WTC11 (cell line): ENCODE measurements around the gene ITGA8. TPM values are rescaled to one million over a fixed set of nuclear protein-coding genes. Genes with fewer than 3 reads are reported as not detected.

Experiments
- ATAC-seq: fragments of 200-7000 bp; cut with Tn5 transposase; 2 replicates; pipeline ENCODE4 v1.10.0; 2021; ENCODE audit warnings: mild to moderate bottlenecking, moderate library complexity
- CTCF ChIA-PET: fragments of 300-600 bp; sonication (Branson Sonifier 250); formaldehyde crosslinking; loops from one replicate; lab custom pipeline; 2021; ENCODE audit warnings: antibody characterized with exemption; lab: Charles Lee
- POLR2A ChIA-PET: fragments of 350-600 bp; sonication (Branson Sonifier 250); formaldehyde crosslinking; loops from one replicate; lab custom pipeline; 2021; ENCODE audit warnings: antibody characterized with exemption; lab: Charles Lee
- DNase-seq: peaks from one replicate; pipeline ENCODE4 v3.0.0; 2021; ENCODE audit warnings: low spot score
- H3K27ac Mint-ChIP-seq: 2 replicates; pipeline ENCODE4 v1.8.0; 2021; ENCODE audit warnings: mixed read lengths
- H3K27me3 Mint-ChIP-seq: 2 replicates; pipeline ENCODE4 v1.8.0; 2021; ENCODE audit warnings: low read depth, mild to moderate bottlenecking, moderate library complexity, mixed read lengths
- H3K36me3 Mint-ChIP-seq: 2 replicates; pipeline ENCODE4 v1.8.0; 2021; ENCODE audit warnings: mixed read lengths
- H3K4me1 Mint-ChIP-seq: 2 replicates; pipeline ENCODE4 v1.8.0; 2022; ENCODE audit warnings: mixed read lengths
- H3K4me3 Mint-ChIP-seq: 2 replicates; pipeline ENCODE4 v1.8.0; 2021; ENCODE audit warnings: mild to moderate bottlenecking, moderate library complexity, mixed read lengths
- H3K9me3 Mint-ChIP-seq: 2 replicates; pipeline ENCODE4 v1.8.0; 2021; ENCODE audit warnings: mixed read lengths
- ARID4B ChIP-seq: sonication (generic); formaldehyde crosslinking; IDR thresholded peaks from 2 replicates; pipeline ENCODE4 v1.8.0; 2023; ENCODE audit warnings: missing genetic modification reagents, mild to moderate bottlenecking, borderline replicate concordance
- CBFB ChIP-seq: sonication (generic); formaldehyde crosslinking; IDR thresholded peaks from 2 replicates; pipeline ENCODE4 v1.8.1; 2022; ENCODE audit warnings: mild to moderate bottlenecking, low read depth, missing genetic modification reagents
- FOXJ3 ChIP-seq: sonication (generic); formaldehyde crosslinking; IDR thresholded peaks from 2 replicates; pipeline ENCODE4 v1.9.0; 2021; ENCODE audit warnings: missing genetic modification reagents, mild to moderate bottlenecking, borderline replicate concordance
- GABPB1 ChIP-seq: sonication (generic); formaldehyde crosslinking; IDR thresholded peaks from 2 replicates; pipeline ENCODE4 v1.8.1; 2023; ENCODE audit warnings: mild to moderate bottlenecking, missing genetic modification reagents
- GRHL2 ChIP-seq: fragments of 250-450 bp; sonication (Bioruptor Pico); IDR thresholded peaks from 2 replicates; pipeline ENCODE4 v1.8.0; 2022; ENCODE audit warnings: mild to moderate bottlenecking, moderate library complexity; ENCODE audit not compliant: insufficient replicate concordance, severe bottlenecking
- HMGA2 ChIP-seq: fragments of 250-450 bp; sonication (Bioruptor Pico); IDR thresholded peaks from 2 replicates; pipeline ENCODE4 v1.4.0; 2021; ENCODE audit warnings: mild to moderate bottlenecking, moderate library complexity
- HMGXB4 ChIP-seq: sonication (generic); formaldehyde crosslinking; IDR thresholded peaks from 2 replicates; pipeline ENCODE4 v1.8.1; 2023; ENCODE audit warnings: mild to moderate bottlenecking, moderate library complexity, missing genetic modification reagents
- IRF2 ChIP-seq: sonication (generic); formaldehyde crosslinking; IDR thresholded peaks from 2 replicates; pipeline ENCODE4 v1.8.0; 2022; ENCODE audit warnings: low read depth, missing genetic modification reagents, borderline replicate concordance
- JUN ChIP-seq: sonication (generic); formaldehyde crosslinking; IDR thresholded peaks from 2 replicates; pipeline ENCODE4 v1.8.0; 2023; ENCODE audit warnings: mild to moderate bottlenecking, missing genetic modification reagents
- MXD4 ChIP-seq: fragments of 250-450 bp; sonication (Bioruptor Pico); IDR thresholded peaks from 2 replicates; pipeline ENCODE4 v1.8.0; 2021; ENCODE audit warnings: mild to moderate bottlenecking, moderate library complexity, borderline replicate concordance
- NR2C2 ChIP-seq: sonication (generic); formaldehyde crosslinking; IDR thresholded peaks from 2 replicates; pipeline ENCODE4 v1.8.0; 2022; ENCODE audit warnings: mild to moderate bottlenecking, missing genetic modification reagents
- OVOL2 ChIP-seq: fragments of 250-450 bp; sonication (Bioruptor Pico); IDR thresholded peaks from 2 replicates; pipeline ENCODE4 v1.9.0; 2021; ENCODE audit warnings: mild to moderate bottlenecking, borderline replicate concordance
- PREB ChIP-seq: sonication (generic); formaldehyde crosslinking; IDR thresholded peaks from 2 replicates; pipeline ENCODE4 v1.8.1; 2022; ENCODE audit warnings: mild to moderate bottlenecking, missing genetic modification reagents, moderate library complexity, borderline replicate concordance
- PRRX2 ChIP-seq: fragments of 250-450 bp; sonication (Bioruptor Pico); IDR thresholded peaks from 2 replicates; pipeline ENCODE4 v1.8.0; 2021; ENCODE audit warnings: mild to moderate bottlenecking
- RORB ChIP-seq: fragments of 250-450 bp; sonication (Bioruptor Pico); IDR thresholded peaks from 2 replicates; pipeline ENCODE4 v1.9.0; 2021; ENCODE audit warnings: mild to moderate bottlenecking
- SMAD4 ChIP-seq: sonication (generic); formaldehyde crosslinking; IDR thresholded peaks from 2 replicates; pipeline ENCODE4 v1.8.0; 2022; ENCODE audit warnings: mild to moderate bottlenecking, missing genetic modification reagents
- SOX15 ChIP-seq: fragments of 250-450 bp; sonication (Bioruptor Pico); IDR thresholded peaks from 2 replicates; pipeline ENCODE4 v1.9.0; 2021; ENCODE audit warnings: mild to moderate bottlenecking
- USF1 ChIP-seq: sonication (generic); formaldehyde crosslinking; IDR thresholded peaks from 2 replicates; pipeline ENCODE4 v1.8.0; 2022; ENCODE audit warnings: mild to moderate bottlenecking, missing genetic modification reagents
- ZBTB21 ChIP-seq: sonication (generic); formaldehyde crosslinking; IDR thresholded peaks from 2 replicates; pipeline ENCODE4 v1.8.1; 2023; ENCODE audit warnings: mild to moderate bottlenecking, missing genetic modification reagents, borderline replicate concordance
- ZMAT4 ChIP-seq: fragments of 250-450 bp; sonication (Bioruptor Pico); IDR thresholded peaks from 2 replicates; pipeline ENCODE4 v1.9.0; 2021; ENCODE audit warnings: mild to moderate bottlenecking
- ZNF138 ChIP-seq: sonication (generic); formaldehyde crosslinking; conservative IDR thresholded peaks from 2 replicates; pipeline ENCODE4 v1.8.1; 2022; ENCODE audit warnings: mild to moderate bottlenecking, moderate library complexity, missing genetic modification reagents
- ZNF317 ChIP-seq: sonication (generic); formaldehyde crosslinking; IDR thresholded peaks from 2 replicates; pipeline ENCODE4 v1.8.1; 2023; ENCODE audit warnings: low read depth, mild to moderate bottlenecking, moderate library complexity, missing genetic modification reagents, borderline replicate concordance
- ZNF396 ChIP-seq: fragments of 250-450 bp; sonication (Bioruptor Pico); IDR thresholded peaks from 2 replicates; pipeline ENCODE4 v1.8.0; 2021; ENCODE audit warnings: mild to moderate bottlenecking, moderate library complexity, borderline replicate concordance
- ZNF671 ChIP-seq: fragments of 250-450 bp; sonication (Bioruptor Pico); IDR thresholded peaks from 2 replicates; pipeline ENCODE4 v1.8.0; 2021; ENCODE audit warnings: mild to moderate bottlenecking
- total RNA-seq: library from RNA; stranded (reverse); gene quantifications from 3 replicates; pipeline ENCODE4 v1.2.3, GENCODE V29; 2021

The ITGA8 gene
- total RNA-seq, 1 experiment from 2014 or later: not detected

GRCh38 chr10:15571575-15571974 is 148.1 kb downstream of the ITGA8 start (continued):
- TF ChIP-seq SMAD4: no peak
- no peak for TF ChIP-seq GRHL2 (CRISPR knock-in tag)
- TF ChIP-seq OVOL2 (CRISPR knock-in tag): no peak
- no peak for TF ChIP-seq NR2C2 (CRISPR knock-in tag)
- no peak for TF ChIP-seq HMGXB4 (CRISPR knock-in tag)
- no peak for TF ChIP-seq IRF2 (CRISPR knock-in tag)

GRCh38 chr10:15570738-15571339 is 148.9 kb downstream of the ITGA8 start:
- Mint-ChIP-seq H3K9me3 (no peaks in the 10 kb centered on the region), H3K4me1 (peaks cover 6% of the 10 kb centered on the region), H3K27me3 (no peaks in the 10 kb centered on the region), H3K27ac (no peak overlapping the region), H3K36me3 (no peaks in the 10 kb centered on the region), H3K4me3 (no peak overlapping the region)
- CTCF ChIA-PET: interaction anchor here (2.1 to 2.6 kb wide), 2 partner anchors 15 to 132 kb away, joined by 6 to 9 read pairs; no protein-coding TSS in a partner anchor
- no peak for DNase-seq
- POLR2A ChIA-PET: no interaction called here
- no peak for ATAC-seq
- no peak for TF ChIP-seq ZBTB21 (CRISPR knock-in tag)
- TF ChIP-seq ZNF396: no peak
- TF ChIP-seq PRRX2: no peak
- TF ChIP-seq SOX15: no peak
- TF ChIP-seq HMGA2 (CRISPR knock-in tag): no peak
- TF ChIP-seq CBFB (CRISPR knock-in tag): no peak
- no peak for TF ChIP-seq ZNF671 (CRISPR knock-in tag)
- no peak for TF ChIP-seq OVOL2 (CRISPR knock-in tag)
- no peak for TF ChIP-seq GRHL2 (CRISPR knock-in tag)

GRCh38 chr10:15567952-15568351 is 151.8 kb downstream of the ITGA8 start:
- no peak overlapping the region for H3K4me3 Mint-ChIP-seq
- no peak for ATAC-seq
- CTCF ChIA-PET: interaction anchor here (3.7 kb wide), 1 partner anchor 17 kb away, joined by 16 read pairs; no protein-coding TSS in a partner anchor
- DNase-seq: no peak
- peaks cover 6% of the 10 kb centered on the region for H3K4me1 Mint-ChIP-seq
- no peak overlapping the region for H3K27ac Mint-ChIP-seq
- TF ChIP-seq ZNF317 (no peak), JUN (no peak), ARID4B (no peak), ZMAT4 (CRISPR knock-in tag) (no peak), ZNF138 (CRISPR knock-in tag) (no peak), FOXJ3 (CRISPR knock-in tag) (no peak), GABPB1 (CRISPR knock-in tag) (no peak), MXD4 (CRISPR knock-in tag) (no peak), RORB (CRISPR knock-in tag) (no peak), USF1 (CRISPR knock-in tag) (no peak), PREB (no peak)
- TF ChIP-seq, all 79 proteins: peak for 0
- H3K36me3 Mint-ChIP-seq: no peaks in the 10 kb centered on the region
- POLR2A ChIA-PET: no interaction called here
- H3K9me3 Mint-ChIP-seq: no peaks in the 10 kb centered on the region
- no peaks in the 10 kb centered on the region for H3K27me3 Mint-ChIP-seq
